Glutamatergic neuron (in vitro differentiated cells): Measurements from ENCODE around the gene LEF1. TPM values are rescaled to one million over a fixed set of nuclear protein-coding genes. Genes with fewer than 3 reads are reported as not detected.

Experiments used
- DNase-seq: peaks from one replicate; pipeline ENCODE4 v3.0.0; 2022
- H3K27ac Mint-ChIP-seq: one replicate; pipeline ENCODE4 v1.8.0; 2020; ENCODE audit warnings: mild to moderate bottlenecking, mixed read lengths, inconsistent platforms; ENCODE audit not compliant: unreplicated experiment
- H3K27me3 Mint-ChIP-seq: one replicate; pipeline ENCODE4 v1.8.0; 2020; ENCODE audit warnings: mild to moderate bottlenecking, moderate library complexity, mixed read lengths, inconsistent platforms; ENCODE audit not compliant: unreplicated experiment
- H3K36me3 Mint-ChIP-seq: one replicate; pipeline ENCODE4 v1.8.0; 2020; ENCODE audit warnings: mild to moderate bottlenecking, mixed read lengths, inconsistent platforms; ENCODE audit not compliant: unreplicated experiment
- H3K4me1 Mint-ChIP-seq: one replicate; pipeline ENCODE4 v1.8.0; 2020; ENCODE audit warnings: mild to moderate bottlenecking, low read depth, mixed read lengths, inconsistent platforms; ENCODE audit not compliant: unreplicated experiment
- H3K4me3 Mint-ChIP-seq: one replicate; pipeline ENCODE4 v1.8.0; 2020; ENCODE audit warnings: mild to moderate bottlenecking, mixed read lengths, inconsistent platforms; ENCODE audit not compliant: unreplicated experiment
- H3K9me3 Mint-ChIP-seq: one replicate; pipeline ENCODE4 v1.8.0; 2020; ENCODE audit warnings: mild to moderate bottlenecking, moderate library complexity, mixed read lengths, inconsistent platforms; ENCODE audit not compliant: unreplicated experiment
- CTCF ChIP-seq: fragments of 200-600 bp; sonication (generic); IDR thresholded peaks from one replicate; pipeline ENCODE4 v1.5.0; 2021; ENCODE audit not compliant: partially characterized antibody, unreplicated experiment
- total RNA-seq: library from RNA; stranded (reverse); fragmentation: NEBNext Ultra II Directional; extraction: Animal tissue kit (Norgen Biotek cat#: 25700); gene quantifications from one replicate; pipeline ENCODE4 v1.2.1, GENCODE V29; 2021; ENCODE audit not compliant: unreplicated experiment

Gene LEF1
- total RNA-seq, 1 donor from 2014 or later = 0.98 TPM

- no peak for DNase-seq
- Mint-ChIP-seq H3K9me3 (no peaks in the 10 kb centered on the region), H3K27ac (no peak overlapping the region), H3K27me3 (peaks cover 1% of the 10 kb centered on the region), H3K4me3 (no peak overlapping the region), H3K36me3 (no peaks in the 10 kb centered on the region), H3K4me1 (peaks cover 20% of the 10 kb centered on the region)
- TF ChIP-seq CTCF = no peak
Measured at GRCh38 chr4:108060164-108060563, 108.6 kb downstream of the LEF1 start.

- Mint-ChIP-seq H3K4me3 (no peak overlapping the region), H3K27me3 (peaks cover 1% of the 10 kb centered on the region)
Measured at GRCh38 chr4:108058685-108059440, 109.9 kb downstream of the LEF1 start.

GRCh38 chr4:108056418-108056817 lies 112.3 kb downstream of the LEF1 start:
- DNase-seq = no peak
- no peak overlapping the region for H3K4me3 Mint-ChIP-seq
- TF ChIP-seq CTCF = no peak
- H3K27ac Mint-ChIP-seq = no peak overlapping the region
- H3K36me3 Mint-ChIP-seq = no peaks in the 10 kb centered on the region
- peaks cover 35% of the 10 kb centered on the region for H3K4me1 Mint-ChIP-seq
- no peaks in the 10 kb centered on the region for H3K9me3 Mint-ChIP-seq
- H3K27me3 Mint-ChIP-seq = peaks cover 1% of the 10 kb centered on the region

More at GRCh38 chr4:108058685-108059440, 109.9 kb downstream of the LEF1 start:
- Mint-ChIP-seq H3K9me3 (no peaks in the 10 kb centered on the region), H3K36me3 (no peaks in the 10 kb centered on the region), H3K27ac (no peak overlapping the region), H3K4me1 (peaks cover 30% of the 10 kb centered on the region)
- no peak for DNase-seq
- no peak for TF ChIP-seq CTCF

GRCh38 chr4:108055787-108056186 lies 112.9 kb downstream of the LEF1 start:
- Mint-ChIP-seq H3K4me3 (no peak overlapping the region), H3K9me3 (no peaks in the 10 kb centered on the region), H3K4me1 (peaks cover 35% of the 10 kb centered on the region), H3K27me3 (no peaks in the 10 kb centered on the region), H3K27ac (peak overlapping the region; percentile 29), H3K36me3 (no peaks in the 10 kb centered on the region)
- no peak for TF ChIP-seq CTCF
- no peak for DNase-seq

GRCh38 chr4:108054025-108054638 lies 114.6 kb downstream of the LEF1 start:
- TF ChIP-seq CTCF = no peak
- H3K4me1 Mint-ChIP-seq = peaks cover 35% of the 10 kb centered on the region
- no peak overlapping the region for H3K27ac Mint-ChIP-seq
- no peaks in the 10 kb centered on the region for H3K27me3 Mint-ChIP-seq
- no peak overlapping the region for H3K4me3 Mint-ChIP-seq
- H3K9me3 Mint-ChIP-seq = no peaks in the 10 kb centered on the region
- H3K36me3 Mint-ChIP-seq = no peaks in the 10 kb centered on the region
- no peak for DNase-seq
